Gastrocnemius medialis (tissue), 4 donors: ENCODE results near the gene SUGCT. TPM values are rescaled to one million over a fixed set of nuclear protein-coding genes. Genes with fewer than 3 reads are reported as not detected.
"Not testable (repeated sequence)": the region's sequence is repeated elsewhere in the genome, so short reads cannot be mapped to it uniquely, and the experiment has no call there.

Experiments
- ATAC-seq, 2 donors: fragments of 150-250 bp; one replicate each; pipeline ENCODE4 v1.9.1; 2016
- DNase-seq, 2 donors: peaks; one replicate each; pipeline ENCODE4 v3.0.0-alpha.2; 2019
- H3K27ac ChIP-seq, 4 donors: fragments of 200-600 bp; sonication (generic); 1 replicate in 1 of 4; 2 replicates in 3 of 4; pipeline ENCODE4 v1.5.1; 2016 to 2018; ENCODE audit warnings: mild to moderate bottlenecking in 2 of 4, moderate library complexity in 1 of 4
- H3K27me3 ChIP-seq, 3 donors: fragments of 200-600 bp; sonication (generic) in 2 of 3; 1 replicate in 1 of 3; 2 replicates in 2 of 3; pipeline versions ENCODE4 v1.5.1 to v1.6.0; 2016 to 2019; ENCODE audit warnings: mild to moderate bottlenecking in 1 of 3, moderate library complexity in 1 of 3
- H3K36me3 ChIP-seq, 2 donors: fragments of 200-600 bp; sonication (generic) in 1 of 2; one replicate each; pipeline ENCODE4 v1.5.1; 2017 to 2018
- H3K4me1 ChIP-seq, 2 donors: fragments of 200-600 bp; sonication (generic) in 1 of 2; one replicate each; pipeline ENCODE4 v1.5.1; 2016 to 2017; ENCODE audit warnings: mild to moderate bottlenecking in 2 of 2
- H3K4me3 ChIP-seq, 4 donors: fragments of 200-600 bp; sonication (generic) in 3 of 4; 1 replicate in 1 of 4; 2 replicates in 3 of 4; pipeline ENCODE4 v1.5.1; 2016 to 2019; ENCODE audit warnings: mild to moderate bottlenecking in 2 of 4
- H3K9me3 ChIP-seq, 3 donors: fragments of 200-600 bp; sonication (generic) in 2 of 3; 1 replicate in 1 of 3; 2 replicates in 2 of 3; pipeline ENCODE4 v1.5.1; 2016 to 2019
- CTCF ChIP-seq, 5 experiments: fragments of 450-650 bp in 3 of 5; fragments of 200-600 bp in 2 of 5; sonication (generic) in 2 of 5; IDR thresholded peaks in 4 of 5; conservative IDR thresholded peaks in 1 of 5; 1 replicate in 4 of 5; 2 replicates in 1 of 5; pipeline ENCODE4 v1.5.1; 2016 to 2019; ENCODE audit warnings: antibody characterized with exemption in 5 of 5, mild to moderate bottlenecking in 3 of 5, moderate library complexity in 3 of 5
- POLR2A ChIP-seq, 2 donors: fragments of 450-650 bp; IDR thresholded peaks; one replicate each; pipeline ENCODE4 v1.6.1; 2017; ENCODE audit warnings: antibody characterized with exemption in 2 of 2, mild to moderate bottlenecking in 2 of 2, moderate library complexity in 2 of 2
- in situ Hi-C, 4 donors: fragments of 200-750 bp; cut with MboI; loops; one replicate each; pipeline versions ENCODE4 v1.15.0 to v1.8.0; 2017; ENCODE audit warnings: low sequenced_read_pairs in 4 of 4
- intact Hi-C: fragments of 100-400 bp; cut with DNase I; formaldehyde crosslinking; loops from one replicate; pipeline ENCODE4 v1.15.1; 2023; ENCODE audit warnings: low total_unique reads
- total RNA-seq, 4 donors: library from RNA; depleted of rRNA; stranded (reverse); fragments of >200 nt; gene quantifications; one replicate each; pipeline versions ENCODE4 v1.1.0 to v1.2.3, GENCODE V29; 2016

SUGCT gene
- total RNA-seq, 4 donors from 2014 or later = 2.3 to 3.5 (median 2.9) TPM

GRCh38 chr7:40167291-40167690, 32.5 kb downstream of the SUGCT start:
- in situ Hi-C loops (no loop called here), intact Hi-C loops (no loop called here)
- no peaks in the 10 kb centered on the region for H3K27me3 ChIP-seq
- no peak for ATAC-seq
- H3K27ac ChIP-seq = no peak overlapping the region
- no peaks in the 10 kb centered on the region for H3K9me3 ChIP-seq
- TF ChIP-seq POLR2A (IDR thresholded peaks at IDR 0.05) (no peak), CTCF (IDR thresholded peaks at IDR 0.05 in 4 of 5, conservative IDR thresholded peaks at IDR 0.05 in 1 of 5) (no peak)
- H3K4me3 ChIP-seq = no peak overlapping the region
- DNase-seq = no peak
- no peaks in the 10 kb centered on the region for H3K4me1 ChIP-seq
- no peaks in the 10 kb centered on the region for H3K36me3 ChIP-seq

GRCh38 chr7:40168266-40168665, 33.5 kb downstream of the SUGCT start:
- H3K27me3 ChIP-seq, H3K4me1 ChIP-seq, H3K27ac ChIP-seq, DNase-seq, H3K4me3 ChIP-seq, H3K9me3 ChIP-seq, in situ Hi-C loops, H3K36me3 ChIP-seq, ATAC-seq, intact Hi-C loops: not testable (repeated sequence)

- H3K4me3 ChIP-seq, DNase-seq, H3K27me3 ChIP-seq, H3K36me3 ChIP-seq, H3K27ac ChIP-seq, H3K9me3 ChIP-seq, ATAC-seq, intact Hi-C loops, H3K4me1 ChIP-seq, in situ Hi-C loops: not testable (repeated sequence)
These were observed 38.3 kb downstream of the SUGCT start for GRCh38 chr7:40173121-40173520.

GRCh38 chr7:40175256-40175655, 40.5 kb downstream of the SUGCT start:
- H3K36me3 ChIP-seq, ATAC-seq, in situ Hi-C loops, H3K9me3 ChIP-seq, H3K27ac ChIP-seq, intact Hi-C loops, DNase-seq, H3K27me3 ChIP-seq, H3K4me1 ChIP-seq, H3K4me3 ChIP-seq: not testable (repeated sequence)

GRCh38 chr7:40175725-40176510, 41.1 kb downstream of the SUGCT start:
- Histone ChIP-seq H3K27me3 (no peaks in the 10 kb centered on the region), H3K4me3 (no peak overlapping the region), H3K27ac (no peak overlapping the region), H3K36me3 (no peaks in the 10 kb centered on the region), H3K9me3 (no peaks in the 10 kb centered on the region), H3K4me1 (no peaks in the 10 kb centered on the region)
- DNase-seq (no peak), ATAC-seq (no peak)
- no peak for TF ChIP-seq CTCF (IDR thresholded peaks at IDR 0.05 in 4 of 5, conservative IDR thresholded peaks at IDR 0.05 in 1 of 5)
- TF ChIP-seq POLR2A (IDR thresholded peaks at IDR 0.05) = no peak
- in situ Hi-C loops = no loop called here
- intact Hi-C loops = no loop called here

GRCh38 chr7:40177071-40177470, 42.3 kb downstream of the SUGCT start:
- in situ Hi-C loops = no loop called here
- no peaks in the 10 kb centered on the region for H3K9me3 ChIP-seq
- H3K27me3 ChIP-seq = no peaks in the 10 kb centered on the region
- no peak overlapping the region for H3K27ac ChIP-seq
- H3K4me1 ChIP-seq = no peaks in the 10 kb centered on the region
- intact Hi-C loops = no loop called here
- no peak for ATAC-seq
- no peak for TF ChIP-seq CTCF (IDR thresholded peaks at IDR 0.05 in 4 of 5, conservative IDR thresholded peaks at IDR 0.05 in 1 of 5)
- TF ChIP-seq POLR2A (IDR thresholded peaks at IDR 0.05) = no peak
- no peak overlapping the region for H3K4me3 ChIP-seq
- DNase-seq = no peak
- H3K36me3 ChIP-seq = no peaks in the 10 kb centered on the region
